HL-60 (cell line): ENCODE measurements around the gene SERPINF2.

Experiments
- GABPA ChIP-seq: IDR thresholded peaks from 2 replicates; pipeline ENCODE4 v1.6.1; 2012; ENCODE audit warnings: low read depth
- POLR2AphosphoS5 ChIP-seq: IDR thresholded peaks from 2 replicates; pipeline ENCODE4 v1.6.1; 2012; ENCODE audit warnings: low read depth
- TF ChIP-seq, protein P1 (sequence below): IDR thresholded peaks from one replicate; pipeline ENCODE4 v1.5.1; 2011; ENCODE audit warnings: low read length, control low read depth, inconsistent platforms; ENCODE audit not compliant: insufficient read depth
- TF ChIP-seq, protein P2 (sequence below): IDR thresholded peaks from 2 replicates; pipeline ENCODE4 v1.6.1; 2012; ENCODE audit warnings: low read depth; ENCODE audit not compliant: insufficient replicate concordance

DNA sequence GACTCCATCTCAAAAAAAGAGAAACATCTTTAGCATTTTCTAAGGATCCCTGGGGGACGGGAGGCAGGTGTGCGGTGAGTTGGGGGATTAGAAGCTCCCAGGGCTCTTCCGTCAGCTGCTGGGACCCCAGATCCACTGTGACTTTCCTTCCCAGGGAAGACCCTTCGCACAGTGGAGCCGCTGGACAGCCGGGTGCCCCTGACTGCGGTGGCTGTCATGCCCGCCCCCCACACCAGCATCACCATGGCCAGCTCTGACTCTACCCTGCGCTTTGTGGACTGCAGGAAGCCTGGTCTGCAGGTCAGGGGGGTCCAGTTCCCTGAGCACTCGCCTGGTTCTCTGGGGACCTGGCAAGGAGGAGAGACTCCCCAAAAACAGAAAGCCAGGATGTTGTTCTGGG lies 7.3 kb upstream of the SERPINF2 start:
- TF ChIP-seq, protein P1, sequence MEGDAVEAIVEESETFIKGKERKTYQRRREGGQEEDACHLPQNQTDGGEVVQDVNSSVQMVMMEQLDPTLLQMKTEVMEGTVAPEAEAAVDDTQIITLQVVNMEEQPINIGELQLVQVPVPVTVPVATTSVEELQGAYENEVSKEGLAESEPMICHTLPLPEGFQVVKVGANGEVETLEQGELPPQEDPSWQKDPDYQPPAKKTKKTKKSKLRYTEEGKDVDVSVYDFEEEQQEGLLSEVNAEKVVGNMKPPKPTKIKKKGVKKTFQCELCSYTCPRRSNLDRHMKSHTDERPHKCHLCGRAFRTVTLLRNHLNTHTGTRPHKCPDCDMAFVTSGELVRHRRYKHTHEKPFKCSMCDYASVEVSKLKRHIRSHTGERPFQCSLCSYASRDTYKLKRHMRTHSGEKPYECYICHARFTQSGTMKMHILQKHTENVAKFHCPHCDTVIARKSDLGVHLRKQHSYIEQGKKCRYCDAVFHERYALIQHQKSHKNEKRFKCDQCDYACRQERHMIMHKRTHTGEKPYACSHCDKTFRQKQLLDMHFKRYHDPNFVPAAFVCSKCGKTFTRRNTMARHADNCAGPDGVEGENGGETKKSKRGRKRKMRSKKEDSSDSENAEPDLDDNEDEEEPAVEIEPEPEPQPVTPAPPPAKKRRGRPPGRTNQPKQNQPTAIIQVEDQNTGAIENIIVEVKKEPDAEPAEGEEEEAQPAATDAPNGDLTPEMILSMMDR: no peak
- TF ChIP-seq GABPA (no peak), POLR2AphosphoS5 (no peak)
- TF ChIP-seq, protein P2, sequence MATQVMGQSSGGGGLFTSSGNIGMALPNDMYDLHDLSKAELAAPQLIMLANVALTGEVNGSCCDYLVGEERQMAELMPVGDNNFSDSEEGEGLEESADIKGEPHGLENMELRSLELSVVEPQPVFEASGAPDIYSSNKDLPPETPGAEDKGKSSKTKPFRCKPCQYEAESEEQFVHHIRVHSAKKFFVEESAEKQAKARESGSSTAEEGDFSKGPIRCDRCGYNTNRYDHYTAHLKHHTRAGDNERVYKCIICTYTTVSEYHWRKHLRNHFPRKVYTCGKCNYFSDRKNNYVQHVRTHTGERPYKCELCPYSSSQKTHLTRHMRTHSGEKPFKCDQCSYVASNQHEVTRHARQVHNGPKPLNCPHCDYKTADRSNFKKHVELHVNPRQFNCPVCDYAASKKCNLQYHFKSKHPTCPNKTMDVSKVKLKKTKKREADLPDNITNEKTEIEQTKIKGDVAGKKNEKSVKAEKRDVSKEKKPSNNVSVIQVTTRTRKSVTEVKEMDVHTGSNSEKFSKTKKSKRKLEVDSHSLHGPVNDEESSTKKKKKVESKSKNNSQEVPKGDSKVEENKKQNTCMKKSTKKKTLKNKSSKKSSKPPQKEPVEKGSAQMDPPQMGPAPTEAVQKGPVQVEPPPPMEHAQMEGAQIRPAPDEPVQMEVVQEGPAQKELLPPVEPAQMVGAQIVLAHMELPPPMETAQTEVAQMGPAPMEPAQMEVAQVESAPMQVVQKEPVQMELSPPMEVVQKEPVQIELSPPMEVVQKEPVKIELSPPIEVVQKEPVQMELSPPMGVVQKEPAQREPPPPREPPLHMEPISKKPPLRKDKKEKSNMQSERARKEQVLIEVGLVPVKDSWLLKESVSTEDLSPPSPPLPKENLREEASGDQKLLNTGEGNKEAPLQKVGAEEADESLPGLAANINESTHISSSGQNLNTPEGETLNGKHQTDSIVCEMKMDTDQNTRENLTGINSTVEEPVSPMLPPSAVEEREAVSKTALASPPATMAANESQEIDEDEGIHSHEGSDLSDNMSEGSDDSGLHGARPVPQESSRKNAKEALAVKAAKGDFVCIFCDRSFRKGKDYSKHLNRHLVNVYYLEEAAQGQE: no peak
